ENCODE results near the gene ZNF680.

Gene ZNF680

GRCh38 chr7:64515781-64516180, 47.1 kb downstream of the ZNF680 start:
- CTCF ChIA-PET, result interaction anchor here (0.7 kb wide), 1 partner anchor 65 kb away, joined by 3 read pairs; no protein-coding TSS in a partner anchor
- TF ChIP-seq PKNOX1 (IDR thresholded peaks at IDR 0.05) (no peak), FOXA1 (IDR thresholded peaks at IDR 0.05) (no peak), SUZ12 (IDR thresholded peaks at IDR 0.05) (no peak), ARNT (IDR thresholded peaks at IDR 0.05) (no peak), NFRKB (IDR thresholded peaks at IDR 0.05) (no peak), BHLHE40 (IDR thresholded peaks at IDR 0.05; ENCODE audit: borderline replicate concordance) (no peak), ZNF384 (IDR thresholded peaks at IDR 0.05) (no peak), CTBP1 (IDR thresholded peaks at IDR 0.05; ENCODE audit: borderline replicate concordance) (no peak), L3MBTL2 (conservative IDR thresholded peaks at IDR 0.05) (no peak), LEF1 (IDR thresholded peaks at IDR 0.05; ENCODE audit: borderline replicate concordance) (no peak), FOXK2 (IDR thresholded peaks at IDR 0.05) (no peak), HDGF (IDR thresholded peaks at IDR 0.05; ENCODE audit: borderline replicate concordance) (no peak), FOXM1 (IDR thresholded peaks at IDR 0.05; ENCODE audit: borderline replicate concordance) (no peak), SP1 (IDR thresholded peaks at IDR 0.05) (no peak), TARDBP (IDR thresholded peaks at IDR 0.05) (no peak), ELF4 (IDR thresholded peaks at IDR 0.05) (no peak)
- DNase-seq (ENCODE audit: extremely low spot score), result no peak
- POLR2A ChIA-PET, result no interaction called here

DNA sequence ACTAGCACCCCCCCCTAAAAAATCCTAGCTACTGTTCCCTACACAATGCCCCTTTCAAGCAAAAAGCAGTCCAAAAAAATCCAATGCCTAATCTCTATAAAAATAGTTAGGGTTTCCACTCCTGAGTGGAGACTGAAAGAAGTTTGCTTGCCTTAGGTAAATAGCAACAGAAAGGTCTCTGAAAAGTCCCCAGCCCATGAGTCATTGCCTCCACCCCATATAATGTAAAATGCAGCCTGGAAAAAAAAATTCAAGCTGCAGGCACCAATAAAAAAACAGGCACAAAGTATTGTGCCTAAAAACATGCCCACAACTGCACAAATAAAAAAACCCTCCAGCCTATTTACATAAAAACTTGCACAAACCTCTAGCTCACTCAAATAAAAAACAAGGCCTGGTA, 47.5 kb downstream of the ZNF680 start:
- no peak for TF ChIP-seq ARNT (IDR thresholded peaks at IDR 0.05)
- no peak for TF ChIP-seq SUZ12 (IDR thresholded peaks at IDR 0.05)
- no peak for TF ChIP-seq TARDBP (IDR thresholded peaks at IDR 0.05)
- TF ChIP-seq ELF4 (IDR thresholded peaks at IDR 0.05), result no peak
- no peak for TF ChIP-seq L3MBTL2 (conservative IDR thresholded peaks at IDR 0.05)
- no peak for TF ChIP-seq FOXK2 (IDR thresholded peaks at IDR 0.05)
- no peak for TF ChIP-seq NFRKB (IDR thresholded peaks at IDR 0.05)
- no peak for TF ChIP-seq FOXA1 (IDR thresholded peaks at IDR 0.05)
- no peak for TF ChIP-seq SP1 (IDR thresholded peaks at IDR 0.05)
- TF ChIP-seq FOXM1 (IDR thresholded peaks at IDR 0.05; ENCODE audit: borderline replicate concordance), result no peak
- TF ChIP-seq CTBP1 (IDR thresholded peaks at IDR 0.05; ENCODE audit: borderline replicate concordance), result no peak
- TF ChIP-seq HDGF (IDR thresholded peaks at IDR 0.05; ENCODE audit: borderline replicate concordance), result no peak
- TF ChIP-seq ZNF384 (IDR thresholded peaks at IDR 0.05), result no peak
- TF ChIP-seq LEF1 (IDR thresholded peaks at IDR 0.05; ENCODE audit: borderline replicate concordance), result no peak
- TF ChIP-seq BHLHE40 (IDR thresholded peaks at IDR 0.05; ENCODE audit: borderline replicate concordance), result no peak
- TF ChIP-seq PKNOX1 (IDR thresholded peaks at IDR 0.05), result no peak
- no peak for DNase-seq (ENCODE audit: extremely low spot score)
- CTCF ChIA-PET, result interaction anchor here (0.7 kb wide), 1 partner anchor 65 kb away, joined by 3 read pairs; no protein-coding TSS in a partner anchor
- POLR2A ChIA-PET, result no interaction called here

GRCh38 chr7:64509583-64509982, 53.3 kb downstream of the ZNF680 start:
- no peak for DNase-seq (ENCODE audit: extremely low spot score)
- TF ChIP-seq ZNF384 (IDR thresholded peaks at IDR 0.05) (no peak), ARNT (IDR thresholded peaks at IDR 0.05) (no peak), FOXA1 (IDR thresholded peaks at IDR 0.05) (no peak), FOXM1 (IDR thresholded peaks at IDR 0.05; ENCODE audit: borderline replicate concordance) (no peak), NFRKB (IDR thresholded peaks at IDR 0.05) (no peak), BHLHE40 (IDR thresholded peaks at IDR 0.05; ENCODE audit: borderline replicate concordance) (no peak), CTBP1 (IDR thresholded peaks at IDR 0.05; ENCODE audit: borderline replicate concordance) (no peak), ELF4 (IDR thresholded peaks at IDR 0.05) (no peak), SUZ12 (IDR thresholded peaks at IDR 0.05) (no peak)
- CTCF ChIA-PET, result no interaction called here
- POLR2A ChIA-PET, result no interaction called here

GRCh38 chr7:64504581-64505120, 58.2 kb downstream of the ZNF680 start:
- no peak for DNase-seq (ENCODE audit: extremely low spot score)
- TF ChIP-seq BHLHE40 (IDR thresholded peaks at IDR 0.05; ENCODE audit: borderline replicate concordance) (no peak), PKNOX1 (IDR thresholded peaks at IDR 0.05) (no peak), ARNT (IDR thresholded peaks at IDR 0.05) (no peak), LEF1 (IDR thresholded peaks at IDR 0.05; ENCODE audit: borderline replicate concordance) (no peak), FOXK2 (IDR thresholded peaks at IDR 0.05) (no peak), SP1 (IDR thresholded peaks at IDR 0.05) (no peak), TARDBP (IDR thresholded peaks at IDR 0.05) (no peak)
- ChIA-PET POLR2A (no interaction called here), CTCF (no interaction called here)

DNA sequence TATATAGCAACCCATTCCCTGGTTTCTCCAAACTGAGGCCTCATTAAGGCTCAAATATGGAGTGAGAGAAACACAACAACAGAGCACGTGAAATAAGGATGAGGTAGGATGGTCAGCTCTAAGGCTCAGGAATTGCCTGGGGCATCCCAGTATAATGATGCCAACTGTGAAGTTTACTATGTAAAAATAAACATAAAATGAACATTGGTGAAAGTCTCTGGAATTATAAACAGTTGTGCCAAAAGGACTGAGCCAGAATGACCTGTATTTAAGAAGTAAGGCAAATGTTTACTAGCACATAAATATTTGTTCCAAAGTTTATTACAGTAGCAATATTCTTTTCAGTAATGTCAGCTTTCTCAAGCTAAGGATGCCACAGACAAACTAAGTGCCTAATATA, 64.6 kb downstream of the ZNF680 start:
- ChIA-PET POLR2A (no interaction called here), CTCF (no interaction called here)
- TF ChIP-seq ZNF384 (IDR thresholded peaks at IDR 0.05), result no peak
- no peak for TF ChIP-seq LEF1 (IDR thresholded peaks at IDR 0.05; ENCODE audit: borderline replicate concordance)
- TF ChIP-seq BHLHE40 (IDR thresholded peaks at IDR 0.05; ENCODE audit: borderline replicate concordance), result no peak
- TF ChIP-seq ELF4 (IDR thresholded peaks at IDR 0.05), result no peak
- no peak for TF ChIP-seq FOXK2 (IDR thresholded peaks at IDR 0.05)
- TF ChIP-seq ARNT (IDR thresholded peaks at IDR 0.05), result no peak
- no peak for TF ChIP-seq SUZ12 (IDR thresholded peaks at IDR 0.05)
- no peak for TF ChIP-seq FOXM1 (IDR thresholded peaks at IDR 0.05; ENCODE audit: borderline replicate concordance)
- TF ChIP-seq TARDBP (IDR thresholded peaks at IDR 0.05), result no peak
- TF ChIP-seq CTBP1 (IDR thresholded peaks at IDR 0.05; ENCODE audit: borderline replicate concordance), result no peak
- no peak for TF ChIP-seq L3MBTL2 (conservative IDR thresholded peaks at IDR 0.05)
- no peak for TF ChIP-seq NFRKB (IDR thresholded peaks at IDR 0.05)
- TF ChIP-seq PKNOX1 (IDR thresholded peaks at IDR 0.05), result no peak
- TF ChIP-seq SP1 (IDR thresholded peaks at IDR 0.05), result no peak
- no peak for DNase-seq (ENCODE audit: extremely low spot score)
